DND-41 (cell line): Measurements from ENCODE around the gene CPLX1.

Source experiments
- ATAC-seq: fragments of 200-7000 bp; cut with Tn5 transposase; 3 replicates; pipeline ENCODE4 v1.9.1; 2021; ENCODE audit warnings: low read depth; ENCODE audit not compliant: insufficient read depth
- DNase-seq: peaks from one replicate; pipeline ENCODE4 v3.0.0-alpha.2; 2020
- H2AFZ ChIP-seq: 2 replicates; pipeline ENCODE4 v1.6.0; 2012; ENCODE audit warnings: low read depth, low read length
- H3K27ac ChIP-seq: 2 replicates; pipeline ENCODE4 v1.5.1; 2012; ENCODE audit warnings: low read length, inconsistent platforms
- H3K27me3 ChIP-seq: fragments of 200-600 bp; sonication (generic); 2 replicates; pipeline ENCODE4 v1.6.0; 2012; ENCODE audit warnings: low read length, mild to moderate bottlenecking, inconsistent platforms; ENCODE audit not compliant: insufficient read depth, poor library complexity
- H3K36me3 ChIP-seq: 2 replicates; pipeline ENCODE4 v1.5.1; 2012; ENCODE audit warnings: low read length, inconsistent platforms; ENCODE audit not compliant: insufficient read depth
- H3K4me1 ChIP-seq: 2 replicates; pipeline ENCODE4 v1.5.1; 2012; ENCODE audit warnings: mild to moderate bottlenecking, low read length; ENCODE audit not compliant: insufficient read depth
- H3K4me2 ChIP-seq: 2 replicates; pipeline ENCODE4 v1.6.0; 2012; ENCODE audit warnings: mild to moderate bottlenecking, moderate library complexity, low read length, inconsistent platforms; ENCODE audit not compliant: insufficient read depth
- H3K4me3 ChIP-seq, 2 experiments: fragments of 200-600 bp in 1 of 2; shearing (Covaris generic) in 1 of 2; 2 replicates each; pipeline ENCODE4 v1.5.1; 2012 to 2016; ENCODE audit warnings: inconsistent platforms in 2 of 2, low read length in 2 of 2, mild to moderate bottlenecking in 2 of 2, low read depth in 1 of 2, moderate library complexity in 1 of 2
- H3K79me2 ChIP-seq: 2 replicates; pipeline ENCODE4 v1.6.0; 2012; ENCODE audit warnings: low read length, inconsistent platforms; ENCODE audit not compliant: insufficient read depth
- H3K9ac ChIP-seq: 2 replicates; pipeline ENCODE4 v1.6.0; 2012; ENCODE audit warnings: low read depth, mild to moderate bottlenecking, inconsistent platforms, low read length, moderate library complexity
- H3K9me3 ChIP-seq: 2 replicates; pipeline ENCODE4 v1.5.1; 2012; ENCODE audit warnings: low read length, moderate library complexity, mild to moderate bottlenecking, inconsistent platforms; ENCODE audit not compliant: insufficient read depth, severe bottlenecking
- H4K20me1 ChIP-seq: 2 replicates; pipeline ENCODE4 v1.6.0; 2012; ENCODE audit warnings: low read length; ENCODE audit not compliant: insufficient read depth
- EZH2 ChIP-seq: IDR thresholded peaks from 3 replicates; pipeline ENCODE4 v1.6.1; 2012; ENCODE audit warnings: borderline replicate concordance, low read depth, mild to moderate bottlenecking, moderate library complexity, low read length, inconsistent platforms; ENCODE audit not compliant: severe bottlenecking
- TF ChIP-seq, protein P1 (sequence below): IDR thresholded peaks from 2 replicates; pipeline ENCODE4 v1.5.1; 2012; ENCODE audit warnings: borderline replicate concordance, low read length, moderate library complexity, mild to moderate bottlenecking; ENCODE audit not compliant: poor library complexity, severe bottlenecking; ENCODE audit errors: extremely low read depth

CPLX1 gene

GRCh38 chr4:735583-735982, 90.3 kb downstream of the CPLX1 start:
- H3K36me3 ChIP-seq = peaks cover 84% of the 10 kb centered on the region
- H3K27ac ChIP-seq = no peak overlapping the region
- no peaks in the 10 kb centered on the region for H3K27me3 ChIP-seq
- no peak for DNase-seq
- no peak overlapping the region for H3K4me3 ChIP-seq
- peaks cover 22% of the 10 kb centered on the region for H4K20me1 ChIP-seq
- H2AFZ ChIP-seq = no peak overlapping the region
- H3K79me2 ChIP-seq = peaks cover 2% of the 10 kb centered on the region; the same call in 1 of the 2 replicates
- no peaks in the 10 kb centered on the region for H3K4me1 ChIP-seq
- no peaks in the 10 kb centered on the region for H3K9me3 ChIP-seq
- no peak overlapping the region for H3K4me2 ChIP-seq
- H3K9ac ChIP-seq = no peak overlapping the region
- no peak for ATAC-seq
- TF ChIP-seq, protein P1, sequence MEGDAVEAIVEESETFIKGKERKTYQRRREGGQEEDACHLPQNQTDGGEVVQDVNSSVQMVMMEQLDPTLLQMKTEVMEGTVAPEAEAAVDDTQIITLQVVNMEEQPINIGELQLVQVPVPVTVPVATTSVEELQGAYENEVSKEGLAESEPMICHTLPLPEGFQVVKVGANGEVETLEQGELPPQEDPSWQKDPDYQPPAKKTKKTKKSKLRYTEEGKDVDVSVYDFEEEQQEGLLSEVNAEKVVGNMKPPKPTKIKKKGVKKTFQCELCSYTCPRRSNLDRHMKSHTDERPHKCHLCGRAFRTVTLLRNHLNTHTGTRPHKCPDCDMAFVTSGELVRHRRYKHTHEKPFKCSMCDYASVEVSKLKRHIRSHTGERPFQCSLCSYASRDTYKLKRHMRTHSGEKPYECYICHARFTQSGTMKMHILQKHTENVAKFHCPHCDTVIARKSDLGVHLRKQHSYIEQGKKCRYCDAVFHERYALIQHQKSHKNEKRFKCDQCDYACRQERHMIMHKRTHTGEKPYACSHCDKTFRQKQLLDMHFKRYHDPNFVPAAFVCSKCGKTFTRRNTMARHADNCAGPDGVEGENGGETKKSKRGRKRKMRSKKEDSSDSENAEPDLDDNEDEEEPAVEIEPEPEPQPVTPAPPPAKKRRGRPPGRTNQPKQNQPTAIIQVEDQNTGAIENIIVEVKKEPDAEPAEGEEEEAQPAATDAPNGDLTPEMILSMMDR = no peak
- no peak for TF ChIP-seq EZH2
